Measurements from ENCODE around the gene GRID1. TPM values are rescaled to one million over a fixed set of nuclear protein-coding genes. Genes with fewer than 3 reads are reported as not detected.

GRID1 gene
- total RNA-seq, 1 experiment from 2014 or later, result 5.6 TPM

GRCh38 chr10:86106616-86107015 is 260.0 kb downstream of the GRID1 start (continued):
- TF ChIP-seq, protein P1, sequence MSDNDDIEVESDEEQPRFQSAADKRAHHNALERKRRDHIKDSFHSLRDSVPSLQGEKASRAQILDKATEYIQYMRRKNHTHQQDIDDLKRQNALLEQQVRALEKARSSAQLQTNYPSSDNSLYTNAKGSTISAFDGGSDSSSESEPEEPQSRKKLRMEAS (IDR thresholded peaks at IDR 0.05), result no peak
- TF ChIP-seq POLR2AphosphoS5 (IDR thresholded peaks at IDR 0.05; ENCODE audit: low read depth, low read length), result no peak
- TF ChIP-seq SIN3A (IDR thresholded peaks at IDR 0.05; ENCODE audit: low read depth), result no peak
- TF ChIP-seq POLR2A (IDR thresholded peaks at IDR 0.05; ENCODE audit: borderline replicate concordance, extremely low read depth, insufficient read depth, insufficient read length), result no peak
- TF ChIP-seq YY1 (IDR thresholded peaks at IDR 0.05; ENCODE audit: extremely low read depth, insufficient replicate concordance, low read depth, low read length), result no peak

DNA sequence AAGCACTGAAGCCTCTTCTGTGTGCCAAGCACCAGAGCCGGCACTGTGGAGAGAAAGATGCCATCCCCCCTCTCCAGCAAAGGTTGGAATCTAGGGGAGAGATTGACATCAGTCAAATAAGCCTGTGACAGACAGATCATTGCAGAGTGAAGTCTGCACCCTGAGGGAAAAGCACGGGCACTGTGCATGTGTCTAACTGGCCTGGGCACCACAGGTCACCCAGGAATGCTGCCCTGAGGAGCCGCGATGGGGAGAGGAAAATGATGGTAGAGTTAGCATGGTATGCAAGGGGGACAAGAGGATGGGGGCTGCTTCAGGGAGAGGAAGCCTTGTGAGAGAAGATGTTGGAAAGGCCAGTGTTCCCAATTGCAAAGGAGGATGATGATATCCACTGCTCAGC is 261.0 kb downstream of the GRID1 start:
- CTCF ChIA-PET, result no interaction called here
- Histone ChIP-seq H3K9me2 (ENCODE audit: insufficient read depth) (no peaks in the 10 kb centered on the region), H3K79me2 (ENCODE audit: insufficient read depth, low read length) (no peaks in the 10 kb centered on the region), H2AFZ (ENCODE audit: low read depth, low read length, poor library complexity, severe bottlenecking) (no peak overlapping the region), H3K36me3 (ENCODE audit: control insufficient read depth in 1 of 2, insufficient read depth in 2 of 2, low read length in 2 of 2) (no peaks in the 10 kb centered on the region), H4K20me1 (ENCODE audit: insufficient read depth) (no peaks in the 10 kb centered on the region), H3K4me1 (ENCODE audit: control insufficient read depth in 1 of 2, insufficient read depth in 2 of 2, low read length in 2 of 2) (no peaks in the 10 kb centered on the region), H3K27ac (ENCODE audit: low read depth, low read length) (no peak overlapping the region), H3K27me3 (ENCODE audit: insufficient read depth, low read length) (no peaks in the 10 kb centered on the region), H3K9me3 (ENCODE audit: control insufficient read depth in 1 of 2, insufficient read depth in 1 of 2, low read depth in 1 of 2, low read length in 2 of 2) (no peaks in the 10 kb centered on the region), H3K9ac (ENCODE audit: low read length) (no peak overlapping the region), H3K4me2 (ENCODE audit: low read length) (no peak overlapping the region), H3K4me3 (replicated peaks in 1 of 2; ENCODE audit: low read depth in 1 of 2, low read length in 2 of 2) (no peak overlapping the region)
- POLR2A ChIA-PET, result no interaction called here
- no peak for ATAC-seq
- intact Hi-C loops (cut with micrococcal nuclease), result no loop called here
- RAD21 ChIA-PET (ENCODE audit: low non-redundant PET in 1 of 2, low total read pairs in 2 of 2, uncharacterized antibody in 2 of 2, unreplicated experiment in 2 of 2), result no interaction called here
- no peak for DNase-seq (ENCODE audit: low read depth, low spot score)
- no TSS peak for BruUV-seq (replicated peaks)
- TF ChIP-seq POLR2A (IDR thresholded peaks at IDR 0.05; ENCODE audit: borderline replicate concordance, extremely low read depth, insufficient read depth, insufficient read length) (no peak), FOSL1 (IDR thresholded peaks at IDR 0.05; ENCODE audit: low read depth) (no peak), YY1 (IDR thresholded peaks at IDR 0.05; ENCODE audit: extremely low read depth, insufficient replicate concordance, low read depth, low read length) (no peak), EZH2 (IDR thresholded peaks at IDR 0.05) (no peak), ZBTB33 (IDR thresholded peaks at IDR 0.05; ENCODE audit: extremely low read depth, insufficient replicate concordance, low read length) (no peak), SRF (IDR thresholded peaks at IDR 0.05; ENCODE audit: low read depth) (no peak), REST (IDR thresholded peaks at IDR 0.05; ENCODE audit: low read depth) (no peak), EGR1 (IDR thresholded peaks at IDR 0.05; ENCODE audit: low read depth) (no peak), JUND (IDR thresholded peaks at IDR 0.05) (no peak), CBX3 (IDR thresholded peaks at IDR 0.05; ENCODE audit: low read depth) (no peak), CEBPB (IDR thresholded peaks at IDR 0.05; ENCODE audit: low read depth) (no peak), EZH2phosphoT487 (IDR thresholded peaks at IDR 0.05; ENCODE audit: borderline replicate concordance) (no peak), TCF7L2 (IDR thresholded peaks at IDR 0.05; ENCODE audit: borderline replicate concordance, extremely low read depth, insufficient read depth, insufficient read length) (no peak), SIN3A (IDR thresholded peaks at IDR 0.05; ENCODE audit: low read depth) (no peak), ZFX (IDR thresholded peaks at IDR 0.05) (no peak)
- TF ChIP-seq, protein P2, sequence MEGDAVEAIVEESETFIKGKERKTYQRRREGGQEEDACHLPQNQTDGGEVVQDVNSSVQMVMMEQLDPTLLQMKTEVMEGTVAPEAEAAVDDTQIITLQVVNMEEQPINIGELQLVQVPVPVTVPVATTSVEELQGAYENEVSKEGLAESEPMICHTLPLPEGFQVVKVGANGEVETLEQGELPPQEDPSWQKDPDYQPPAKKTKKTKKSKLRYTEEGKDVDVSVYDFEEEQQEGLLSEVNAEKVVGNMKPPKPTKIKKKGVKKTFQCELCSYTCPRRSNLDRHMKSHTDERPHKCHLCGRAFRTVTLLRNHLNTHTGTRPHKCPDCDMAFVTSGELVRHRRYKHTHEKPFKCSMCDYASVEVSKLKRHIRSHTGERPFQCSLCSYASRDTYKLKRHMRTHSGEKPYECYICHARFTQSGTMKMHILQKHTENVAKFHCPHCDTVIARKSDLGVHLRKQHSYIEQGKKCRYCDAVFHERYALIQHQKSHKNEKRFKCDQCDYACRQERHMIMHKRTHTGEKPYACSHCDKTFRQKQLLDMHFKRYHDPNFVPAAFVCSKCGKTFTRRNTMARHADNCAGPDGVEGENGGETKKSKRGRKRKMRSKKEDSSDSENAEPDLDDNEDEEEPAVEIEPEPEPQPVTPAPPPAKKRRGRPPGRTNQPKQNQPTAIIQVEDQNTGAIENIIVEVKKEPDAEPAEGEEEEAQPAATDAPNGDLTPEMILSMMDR (IDR thresholded peaks at IDR 0.05 in 2 of 3, conservative IDR thresholded peaks at IDR 0.05 in 1 of 3; ENCODE audit: borderline replicate concordance in 1 of 3, insufficient read depth in 1 of 3, low read depth in 2 of 3, low read length in 2 of 3), result no peak
- TF ChIP-seq, protein P1 (IDR thresholded peaks at IDR 0.05), result no peak

Data from HCT116 (cell line).